Measurements from ENCODE around the gene CDH5.

- no peak for TF ChIP-seq JUN (IDR thresholded peaks at IDR 0.05; ENCODE audit: borderline replicate concordance, insufficient read depth, insufficient read length, low read depth)
- no peak for TF ChIP-seq EZH2 (IDR thresholded peaks at IDR 0.05; ENCODE audit: borderline replicate concordance, low read depth, low read length, severe bottlenecking)
- TF ChIP-seq, protein P1, sequence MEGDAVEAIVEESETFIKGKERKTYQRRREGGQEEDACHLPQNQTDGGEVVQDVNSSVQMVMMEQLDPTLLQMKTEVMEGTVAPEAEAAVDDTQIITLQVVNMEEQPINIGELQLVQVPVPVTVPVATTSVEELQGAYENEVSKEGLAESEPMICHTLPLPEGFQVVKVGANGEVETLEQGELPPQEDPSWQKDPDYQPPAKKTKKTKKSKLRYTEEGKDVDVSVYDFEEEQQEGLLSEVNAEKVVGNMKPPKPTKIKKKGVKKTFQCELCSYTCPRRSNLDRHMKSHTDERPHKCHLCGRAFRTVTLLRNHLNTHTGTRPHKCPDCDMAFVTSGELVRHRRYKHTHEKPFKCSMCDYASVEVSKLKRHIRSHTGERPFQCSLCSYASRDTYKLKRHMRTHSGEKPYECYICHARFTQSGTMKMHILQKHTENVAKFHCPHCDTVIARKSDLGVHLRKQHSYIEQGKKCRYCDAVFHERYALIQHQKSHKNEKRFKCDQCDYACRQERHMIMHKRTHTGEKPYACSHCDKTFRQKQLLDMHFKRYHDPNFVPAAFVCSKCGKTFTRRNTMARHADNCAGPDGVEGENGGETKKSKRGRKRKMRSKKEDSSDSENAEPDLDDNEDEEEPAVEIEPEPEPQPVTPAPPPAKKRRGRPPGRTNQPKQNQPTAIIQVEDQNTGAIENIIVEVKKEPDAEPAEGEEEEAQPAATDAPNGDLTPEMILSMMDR (IDR thresholded peaks at IDR 0.05; ENCODE audit: extremely low read depth in 1 of 2, insufficient read depth in 1 of 2, low read depth in 1 of 2, low read length in 2 of 2), result no peak
- TF ChIP-seq MYC (IDR thresholded peaks at IDR 0.05; ENCODE audit: low read depth, low read length), result no peak
Measured at GRCh38 chr16:66388350-66389139, 22.1 kb downstream of the CDH5 start.

Data from endothelial cell of umbilical vein (primary cell).